Gastroesophageal sphincter (tissue), 4 donors: ENCODE data around the gene CCDC186. TPM values are rescaled to one million over a fixed set of nuclear protein-coding genes. Genes with fewer than 3 reads are reported as not detected.

ENCODE experiments used
- ATAC-seq: fragments of 150-250 bp; one replicate; pipeline ENCODE4 v1.9.1; 2016; ENCODE audit warnings: mild to moderate bottlenecking, moderate library complexity
- H3K27ac ChIP-seq, 4 donors: fragments of 200-600 bp; sonication (generic) in 3 of 4; 1 replicate in 3 of 4; 2 replicates in 1 of 4; pipeline ENCODE4 v1.5.1; 2016 to 2019
- H3K27me3 ChIP-seq: fragments of 200-600 bp; sonication (generic); one replicate; pipeline ENCODE4 v1.5.1; 2019
- H3K36me3 ChIP-seq, 2 donors: fragments of 200-600 bp; sonication (generic); one replicate each; pipeline ENCODE4 v1.5.1; 2019; ENCODE audit warnings: control low read depth in 1 of 2
- H3K4me1 ChIP-seq, 3 donors: fragments of 200-600 bp; sonication (generic); 1 replicate in 2 of 3; 2 replicates in 1 of 3; pipeline ENCODE4 v1.5.1; 2016 to 2019; ENCODE audit warnings: control low read depth in 2 of 3
- H3K4me3 ChIP-seq, 2 donors: fragments of 200-600 bp; sonication (generic); one replicate each; pipeline ENCODE4 v1.5.1; 2019; ENCODE audit warnings: mild to moderate bottlenecking in 1 of 2, moderate library complexity in 1 of 2
- H3K9me3 ChIP-seq, 3 donors: fragments of 200-600 bp; sonication (generic); one replicate each; pipeline ENCODE4 v1.5.1; 2017 to 2019; ENCODE audit warnings: control low read depth in 2 of 3
- CTCF ChIP-seq, 4 experiments: fragments of 200-600 bp in 2 of 4; fragments of 450-650 bp in 2 of 4; sonication (generic) in 1 of 4; IDR thresholded peaks; one replicate each; pipeline ENCODE4 v1.5.1; 2017 to 2019; ENCODE audit warnings: antibody characterized with exemption in 4 of 4, mild to moderate bottlenecking in 2 of 4, moderate library complexity in 2 of 4
- EP300 ChIP-seq: sonication (generic); formaldehyde crosslinking; IDR thresholded peaks from one replicate; pipeline ENCODE4 v1.6.1; 2017; ENCODE audit warnings: antibody characterized with exemption, mild to moderate bottlenecking
- POLR2A ChIP-seq, 2 donors: fragments of 450-650 bp; IDR thresholded peaks; one replicate each; pipeline ENCODE4 v1.6.1; 2017; ENCODE audit warnings: antibody characterized with exemption in 2 of 2, mild to moderate bottlenecking in 2 of 2, moderate library complexity in 1 of 2
- POLR2AphosphoS5 ChIP-seq: sonication (generic); formaldehyde crosslinking; IDR thresholded peaks from one replicate; pipeline ENCODE4 v1.6.1; 2017; ENCODE audit warnings: antibody characterized with exemption
- WGBS, 2 donors: methylation state at CpG; one replicate each; pipeline ENCODE4 v1.1.5; 2018; ENCODE audit warnings: low coverage in 1 of 2; 5-methylcytosine and 5-hydroxymethylcytosine counted together
- total RNA-seq, 4 donors: library from RNA; depleted of rRNA; stranded (reverse); fragments of >200 nt; gene quantifications; one replicate each; pipeline ENCODE4 v1.1.0, GENCODE V29; 2016

The CCDC186 gene
- total RNA-seq, 4 donors from 2014 or later, result 15.8 to 24.7 (median 20.4) TPM

GRCh38 chr10:114083040-114083439 is 91.0 kb downstream of the CCDC186 start:
- Histone ChIP-seq H3K36me3 (no peaks in the 10 kb centered on the region), H3K27me3 (no peaks in the 10 kb centered on the region), H3K4me1 (no peaks in the 10 kb centered on the region), H3K9me3 (no peaks in the 10 kb centered on the region), H3K4me3 (no peak overlapping the region), H3K27ac (no peak overlapping the region)
- WGBS, 2 donors, result 71 to 100% methylated on average over 2 to 3 of the region's 5 CpGs
- ATAC-seq, result no peak
- no peak for TF ChIP-seq CTCF (IDR thresholded peaks at IDR 0.05)
- TF ChIP-seq EP300, result no peak
- no peak for TF ChIP-seq POLR2AphosphoS5
- no peak for TF ChIP-seq POLR2A (IDR thresholded peaks at IDR 0.05)

GRCh38 chr10:114081911-114082583 is 92.0 kb downstream of the CCDC186 start:
- Histone ChIP-seq H3K36me3 (no peaks in the 10 kb centered on the region), H3K4me3 (no peak overlapping the region), H3K27me3 (no peaks in the 10 kb centered on the region), H3K9me3 (no peaks in the 10 kb centered on the region), H3K27ac (no peak overlapping the region), H3K4me1 (no peaks in the 10 kb centered on the region)
- WGBS, 2 donors, result 66 to 86% methylated on average over 4 to 8 of the region's 8 CpGs
- TF ChIP-seq EP300, result no peak
- TF ChIP-seq POLR2AphosphoS5, result no peak
- no peak for TF ChIP-seq POLR2A (IDR thresholded peaks at IDR 0.05)
- no peak for TF ChIP-seq CTCF (IDR thresholded peaks at IDR 0.05)
- ATAC-seq, result no peak

DNA sequence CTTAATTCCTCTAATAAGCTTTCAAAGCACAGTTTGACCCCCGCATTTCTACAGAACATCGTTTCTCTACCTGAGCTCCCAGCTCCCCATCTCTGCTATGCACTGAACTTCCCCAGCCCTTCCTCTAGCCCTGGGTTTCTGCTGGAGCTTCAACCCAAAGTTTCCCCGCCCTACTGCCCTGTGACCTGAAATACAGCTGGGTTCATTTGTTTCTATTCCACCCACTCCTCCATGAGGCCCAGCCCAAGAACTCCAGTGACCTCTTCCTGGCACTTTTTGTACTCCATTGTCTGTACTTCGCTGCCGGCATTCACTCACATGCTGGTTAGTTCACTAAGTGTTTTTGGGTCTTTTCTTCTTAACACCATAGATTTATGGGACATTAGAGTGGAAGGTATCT is 94.6 kb downstream of the CCDC186 start:
- Histone ChIP-seq H3K27ac (no peak overlapping the region), H3K4me3 (no peak overlapping the region), H3K9me3 (no peaks in the 10 kb centered on the region), H3K27me3 (no peaks in the 10 kb centered on the region), H3K36me3 (no peaks in the 10 kb centered on the region), H3K4me1 (no peaks in the 10 kb centered on the region)
- TF ChIP-seq EP300 (no peak), POLR2AphosphoS5 (no peak), CTCF (IDR thresholded peaks at IDR 0.05) (no peak), POLR2A (IDR thresholded peaks at IDR 0.05) (no peak)
- WGBS, 2 donors, result 67 to 80% methylated on average over 3 to 5 of the region's 5 CpGs
- ATAC-seq, result no peak

DNA sequence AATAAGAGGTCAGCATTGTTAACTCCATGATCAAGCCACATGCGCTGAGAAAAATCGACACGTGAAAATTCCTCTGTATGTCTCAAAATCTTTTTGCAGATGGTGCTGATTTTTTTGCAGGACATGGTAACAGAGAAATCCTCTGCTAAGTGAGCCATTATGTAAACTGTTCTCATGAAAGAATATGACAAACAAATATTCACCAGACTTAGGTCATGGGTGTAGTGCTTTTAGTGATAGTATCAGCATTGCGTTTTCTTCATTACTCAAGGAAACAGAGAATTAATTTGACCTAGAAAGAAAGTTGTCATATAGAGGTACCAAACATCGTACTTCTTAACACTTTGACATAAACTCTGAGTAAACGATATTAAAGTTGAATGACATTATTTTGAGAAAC is 95.7 kb downstream of the CCDC186 start:
- Histone ChIP-seq H3K4me1 (no peaks in the 10 kb centered on the region), H3K27ac (no peak overlapping the region), H3K27me3 (no peaks in the 10 kb centered on the region), H3K36me3 (no peaks in the 10 kb centered on the region), H3K9me3 (no peaks in the 10 kb centered on the region), H3K4me3 (no peak overlapping the region)
- TF ChIP-seq POLR2AphosphoS5, result no peak
- WGBS, 2 donors, result 62 to 79% methylated on average over 6 of the region's 6 CpGs
- no peak for ATAC-seq

- H3K27ac ChIP-seq, result no peak overlapping the region
- H3K4me1 ChIP-seq, result no peaks in the 10 kb centered on the region
- H3K9me3 ChIP-seq, result no peaks in the 10 kb centered on the region
- no peaks in the 10 kb centered on the region for H3K27me3 ChIP-seq
- TF ChIP-seq CTCF (IDR thresholded peaks at IDR 0.05), result no peak
- no peak for TF ChIP-seq EP300
- no peak for TF ChIP-seq POLR2AphosphoS5
- no peak for TF ChIP-seq POLR2A (IDR thresholded peaks at IDR 0.05)
- H3K4me3 ChIP-seq, result no peak overlapping the region
- no peak for ATAC-seq
- WGBS, 2 donors, result 77 to 93% methylated on average over 2 to 6 of the region's 9 CpGs
- no peaks in the 10 kb centered on the region for H3K36me3 ChIP-seq
Observed at GRCh38 chr10:114077815-114078219, 96.2 kb downstream of the CCDC186 start.
